Measurements from ENCODE around the gene FBXW4.

FBXW4 gene

GRCh38 chr10:101695404-101695890 lies 477 bp upstream of the FBXW4 start:
- DNase-seq: no peak

- peak; percentile 58 for DNase-seq
These were observed 844 bp downstream of the FBXW4 start for GRCh38 chr10:101693978-101694673.

- peak; percentile 48 for DNase-seq
These were observed 1.4 kb downstream of the FBXW4 start for GRCh38 chr10:101693651-101693977.

GRCh38 chr10:101691081-101691480 lies 3.9 kb downstream of the FBXW4 start:
- DNase-seq: no peak

- no peak for DNase-seq
These were observed 4.5 kb downstream of the FBXW4 start for GRCh38 chr10:101690461-101690860.

GRCh38 chr10:101687071-101687658 lies 7.8 kb downstream of the FBXW4 start:
- no peak for DNase-seq

- DNase-seq: no peak
These were observed 8.6 kb downstream of the FBXW4 start for GRCh38 chr10:101686133-101686925.

- no peak for DNase-seq
These were observed 10.2 kb downstream of the FBXW4 start for GRCh38 chr10:101684782-101685181.

- DNase-seq: no peak
These were observed 11.7 kb downstream of the FBXW4 start for GRCh38 chr10:101683276-101683675.

GRCh38 chr10:101682172-101682825 lies 12.7 kb downstream of the FBXW4 start:
- no peak for DNase-seq

- DNase-seq: no peak
These were observed 18.4 kb downstream of the FBXW4 start for GRCh38 chr10:101676565-101676964.

- no peak for DNase-seq
These were observed 19.9 kb downstream of the FBXW4 start for GRCh38 chr10:101675115-101675514.

- DNase-seq: no peak
These were observed 22.4 kb downstream of the FBXW4 start for GRCh38 chr10:101672536-101672935.

- DNase-seq: no peak
These were observed 23.5 kb downstream of the FBXW4 start for GRCh38 chr10:101671453-101671852.

GRCh38 chr10:101670635-101671034 lies 24.3 kb downstream of the FBXW4 start:
- no peak for DNase-seq

GRCh38 chr10:101669181-101669580 lies 25.8 kb downstream of the FBXW4 start:
- DNase-seq: no peak

- DNase-seq: no peak
These were observed 26.4 kb downstream of the FBXW4 start for GRCh38 chr10:101668566-101668965.

GRCh38 chr10:101666083-101666482 lies 28.9 kb downstream of the FBXW4 start:
- DNase-seq: no peak

- DNase-seq: no peak
These were observed 31.9 kb downstream of the FBXW4 start for GRCh38 chr10:101663097-101663496.

GRCh38 chr10:101660256-101660655 lies 34.7 kb downstream of the FBXW4 start:
- no peak for DNase-seq

GRCh38 chr10:101658975-101659374 lies 36.0 kb downstream of the FBXW4 start:
- no peak for DNase-seq

- no peak for DNase-seq
These were observed 38.1 kb downstream of the FBXW4 start for GRCh38 chr10:101656890-101657289.

- DNase-seq: no peak
These were observed 39.4 kb downstream of the FBXW4 start for GRCh38 chr10:101655570-101655969.

Measured in NCI-H345 (cell line).